Stimulated activated naive CD8-positive, alpha-beta T cell treated with anti-CD3 and anti-CD28 coated beads, Interleukin-15, Interleukin-2, amounts not matched to agents 100 U/mL and 50 U/mL, for 24 hours (primary cell): ENCODE measurements around the gene TANGO2.

Source experiments
- ATAC-seq: fragments of 150-1000 bp; cut with Tn5 transposase; one replicate; pipeline ENCODE4 v1.10.0; 2021
- DNase-seq: peaks from one replicate; pipeline ENCODE4 v3.0.0; 2021

TANGO2 gene

DNA sequence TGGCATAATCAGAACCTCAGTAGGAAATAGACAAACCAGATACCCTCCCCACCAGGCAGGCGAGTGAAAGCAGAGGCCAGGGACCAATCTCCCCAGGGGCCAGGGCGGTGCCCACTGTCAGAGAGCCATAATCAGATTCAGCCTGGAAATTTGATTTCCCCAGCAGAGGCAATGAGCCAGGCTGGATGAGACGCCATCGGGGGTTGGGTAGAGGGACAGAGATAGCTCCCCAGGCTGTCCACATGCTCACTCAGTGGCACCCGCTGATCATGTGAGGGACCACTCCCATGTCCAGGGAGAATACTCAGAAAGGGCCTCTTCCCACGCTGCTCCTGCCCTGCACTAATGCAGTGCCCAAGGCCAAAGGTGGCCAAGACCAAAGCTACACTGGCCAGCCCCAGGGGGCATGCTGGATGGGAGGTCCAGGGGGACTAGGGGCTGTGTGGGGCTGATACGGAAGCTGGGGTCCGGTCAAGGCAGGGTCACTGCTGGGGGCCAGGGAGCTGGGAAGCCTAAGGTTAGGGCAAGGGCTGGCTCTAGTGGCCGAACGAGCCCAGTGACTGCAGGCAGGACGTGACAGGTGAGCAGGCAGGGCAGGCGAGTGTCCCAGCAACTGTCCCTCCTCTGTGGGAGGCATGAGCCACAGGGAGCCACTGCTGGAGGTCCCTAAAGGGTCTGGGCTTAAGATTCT lies 24.1 kb upstream of the TANGO2 start:
- ATAC-seq (no peak), DNase-seq (no peak)

DNA sequence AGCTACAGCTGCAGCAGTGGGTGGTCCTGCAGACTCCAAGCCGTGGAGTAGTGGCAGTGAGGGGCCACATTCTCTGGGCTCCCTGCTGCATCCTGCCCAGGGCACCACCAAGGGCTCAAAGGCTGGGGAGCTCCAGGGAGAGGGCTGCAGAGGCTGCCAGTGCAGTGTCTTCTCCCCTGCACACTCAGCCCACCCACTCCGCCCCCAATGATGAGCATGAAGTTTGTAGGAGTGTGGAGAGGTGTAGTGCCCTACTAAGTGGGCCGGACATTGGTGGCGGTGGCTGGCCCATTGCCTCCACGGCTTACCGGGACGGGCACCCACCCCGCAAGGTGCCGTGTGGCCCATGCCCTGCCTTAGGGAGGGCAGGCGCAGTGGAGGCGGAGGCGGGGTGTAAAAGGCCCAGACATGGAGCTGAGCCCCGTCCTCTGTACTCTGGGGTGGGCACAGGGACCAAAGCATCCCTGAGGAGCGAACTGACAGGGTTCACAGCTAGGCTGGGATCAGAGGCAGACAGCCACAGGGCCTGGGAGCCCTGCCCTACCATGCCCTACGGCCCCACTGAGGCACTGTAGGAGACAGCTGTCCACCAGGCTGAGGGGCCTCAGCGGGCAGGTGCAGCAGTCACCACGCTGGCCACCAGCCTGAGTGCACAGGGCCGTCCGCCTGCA lies 23.2 kb upstream of the TANGO2 start:
- DNase-seq (no peak), ATAC-seq (no peak)

DNA sequence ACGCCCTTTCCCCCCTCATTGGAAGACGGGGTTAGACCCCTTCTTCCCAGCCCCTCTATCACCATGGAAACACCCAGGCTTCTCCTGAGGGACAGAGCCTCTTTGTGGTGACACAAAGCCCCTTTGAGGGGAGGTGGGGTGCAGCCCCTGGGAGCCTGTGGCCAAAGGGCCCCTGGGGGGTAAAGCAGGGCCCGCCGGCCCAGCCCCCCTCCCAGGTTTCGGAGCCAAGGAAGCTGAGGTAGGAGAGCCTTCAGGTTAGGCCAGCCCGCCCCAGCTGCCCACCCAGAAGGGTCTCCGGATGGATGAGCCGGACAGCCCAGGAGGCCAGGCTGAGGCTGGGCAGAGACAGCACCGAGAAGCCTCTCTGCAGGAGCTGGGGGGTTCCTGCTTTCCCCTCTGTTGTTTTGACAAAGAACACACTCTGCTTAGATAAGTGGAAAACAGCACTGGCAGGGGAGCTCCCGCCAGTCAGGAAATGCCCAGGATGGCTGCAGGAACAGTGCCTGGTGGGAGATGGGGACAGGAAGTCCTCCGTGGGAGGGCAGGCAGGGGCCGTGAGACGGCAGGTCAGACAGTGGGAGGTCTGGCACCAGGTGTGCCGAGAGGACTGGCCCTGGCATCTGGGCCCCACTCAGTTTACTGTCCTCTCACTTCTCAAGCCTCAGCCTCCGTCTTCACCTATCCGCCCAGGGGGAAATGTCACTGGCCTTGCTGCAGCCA lies 22.5 kb upstream of the TANGO2 start:
- DNase-seq = no peak
- no peak for ATAC-seq

DNA sequence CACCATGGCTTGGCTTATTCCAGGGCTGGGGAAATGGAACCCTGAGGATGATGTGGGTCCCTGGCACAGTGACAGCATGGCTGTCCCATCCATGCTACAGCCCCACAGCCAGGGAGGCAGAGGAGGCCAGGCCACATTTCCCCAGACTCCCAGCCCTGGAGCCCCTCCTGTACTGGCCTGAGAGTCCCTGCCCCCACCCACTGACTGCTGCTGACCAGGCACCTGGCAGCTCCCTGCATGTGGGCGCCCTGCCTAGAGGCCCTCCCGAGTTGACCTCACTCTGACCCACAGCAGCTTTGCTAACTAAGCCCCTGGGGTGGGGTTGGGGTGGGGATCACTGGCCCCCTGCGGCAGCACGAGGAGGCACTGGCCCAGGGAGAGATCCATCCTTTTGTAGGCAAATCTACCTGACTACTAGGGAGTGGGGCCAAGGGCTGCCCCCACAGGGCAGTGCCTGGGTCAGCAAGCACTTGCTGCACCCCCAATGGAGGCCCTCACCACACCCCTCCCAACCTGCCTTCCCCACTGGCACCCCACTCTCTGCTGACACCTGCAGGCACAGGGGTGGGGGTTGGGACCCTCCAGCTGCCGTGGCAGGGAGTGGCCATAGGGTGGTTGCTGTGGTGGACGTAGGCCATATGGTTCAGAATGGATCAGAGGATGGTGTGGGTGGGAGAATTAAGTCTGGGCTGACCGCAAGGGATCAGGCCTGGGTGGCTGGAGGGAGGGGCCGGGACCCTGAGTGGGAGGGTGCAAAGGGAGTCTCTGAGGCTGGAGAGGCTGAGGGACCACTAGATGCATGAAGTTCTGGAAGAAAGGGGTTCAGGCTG lies 21.7 kb upstream of the TANGO2 start:
- no peak for DNase-seq
- no peak for ATAC-seq

DNA sequence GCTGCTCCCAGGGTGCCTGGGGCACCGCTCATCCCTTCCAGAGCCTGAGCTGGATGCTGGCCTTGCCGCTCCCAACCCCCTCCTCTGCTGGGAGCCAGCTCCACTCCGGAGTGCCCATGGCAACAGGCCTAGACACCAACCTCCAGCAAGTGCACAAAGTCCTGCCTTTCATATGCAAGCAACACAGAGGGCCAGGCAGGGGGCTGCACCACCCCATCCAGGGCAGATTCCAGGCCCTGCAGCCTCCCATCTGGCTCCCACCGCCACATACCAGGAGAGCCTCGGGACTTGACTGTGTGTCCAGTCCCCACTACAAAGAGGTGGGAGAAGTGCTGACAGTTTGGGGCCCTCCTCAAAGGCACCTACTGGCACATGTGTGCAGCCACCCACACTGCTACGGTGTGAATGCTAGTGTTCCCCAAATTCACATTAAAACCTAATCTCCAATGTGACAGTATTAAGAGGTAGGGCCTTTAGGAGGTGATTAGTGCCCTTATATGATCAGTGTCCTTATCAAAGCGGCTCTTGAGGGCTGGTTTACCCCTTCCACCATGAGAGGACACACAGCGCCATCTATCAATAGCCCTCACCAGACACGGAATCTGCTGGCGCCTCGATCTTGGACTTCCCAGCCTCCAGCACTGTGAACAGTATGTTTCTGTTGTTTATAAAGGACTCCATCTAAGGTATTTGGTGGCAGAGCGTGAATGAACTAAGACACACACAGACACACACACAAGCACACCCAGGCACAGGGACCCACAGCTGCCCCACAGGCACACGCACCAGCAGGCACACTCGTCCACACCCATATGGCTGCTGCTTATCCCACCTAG lies 20.4 kb upstream of the TANGO2 start:
- no peak for DNase-seq
- ATAC-seq = no peak

DNA sequence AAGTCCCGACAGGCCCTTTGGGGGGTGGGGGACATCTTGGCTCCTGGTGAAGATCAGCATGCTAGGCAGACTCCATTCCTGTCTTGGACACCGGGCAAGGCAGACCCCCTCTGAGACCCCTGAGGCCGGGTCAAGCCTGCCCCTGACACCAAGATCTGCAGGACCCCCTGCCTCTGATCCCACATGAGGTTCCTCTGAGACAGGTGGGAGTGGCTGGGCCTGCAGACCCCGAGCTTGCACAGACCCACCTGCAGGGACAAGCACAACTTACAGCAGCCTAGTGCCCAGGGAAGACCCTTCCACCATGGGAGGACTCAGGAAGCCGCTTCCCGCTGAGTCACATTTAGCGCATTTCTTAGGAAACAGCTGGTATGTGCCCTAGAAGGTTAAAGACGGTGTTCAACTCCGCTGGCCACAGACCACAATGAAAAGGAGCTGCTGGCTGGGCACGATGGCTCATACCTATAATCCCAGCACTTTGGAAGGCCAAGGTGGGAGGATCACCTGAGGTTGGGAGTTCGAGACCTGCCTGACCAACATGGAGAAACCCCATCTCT lies 19.8 kb upstream of the TANGO2 start:
- ATAC-seq = no peak
- no peak for DNase-seq

DNA sequence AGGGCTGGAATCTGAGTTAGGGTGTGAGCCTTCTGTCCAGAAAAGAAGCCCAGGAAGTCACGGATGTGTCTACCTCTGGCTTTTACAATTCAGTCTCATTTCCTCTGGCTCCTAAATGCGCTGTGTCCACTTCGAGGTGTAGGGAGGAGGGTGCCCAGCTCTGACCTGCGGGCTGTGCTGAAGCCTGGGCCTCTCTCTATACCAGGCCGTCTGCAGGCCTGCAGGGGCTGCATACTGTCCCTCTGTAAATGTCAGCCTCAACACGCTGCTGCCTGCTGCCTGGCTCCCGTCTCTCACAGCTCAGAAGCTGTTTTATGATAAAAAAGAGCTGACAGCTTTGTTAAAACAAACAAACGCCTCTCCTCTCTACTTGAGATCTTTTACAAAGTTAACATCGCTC lies 18.8 kb upstream of the TANGO2 start:
- ATAC-seq (no peak), DNase-seq (no peak)

DNA sequence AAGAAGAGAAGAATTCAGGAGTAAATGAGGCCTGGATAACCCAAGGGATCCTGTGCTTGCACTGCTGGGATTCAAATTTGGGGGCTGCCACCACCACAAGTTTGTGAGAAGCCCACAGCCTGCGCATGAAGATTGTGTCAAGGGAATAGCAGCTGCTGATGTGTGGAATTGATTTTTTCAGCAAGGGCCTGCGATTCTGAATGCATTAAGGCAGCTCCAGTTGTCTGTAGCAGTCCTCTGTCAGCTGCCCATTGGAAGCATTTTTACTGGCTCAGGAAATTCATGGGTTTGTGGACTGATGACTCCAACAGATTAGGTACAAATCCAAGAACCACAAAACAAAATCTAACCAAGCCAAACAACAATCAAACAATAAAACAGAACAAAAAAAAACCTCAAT lies 18.3 kb upstream of the TANGO2 start:
- ATAC-seq = no peak
- DNase-seq = no peak

DNA sequence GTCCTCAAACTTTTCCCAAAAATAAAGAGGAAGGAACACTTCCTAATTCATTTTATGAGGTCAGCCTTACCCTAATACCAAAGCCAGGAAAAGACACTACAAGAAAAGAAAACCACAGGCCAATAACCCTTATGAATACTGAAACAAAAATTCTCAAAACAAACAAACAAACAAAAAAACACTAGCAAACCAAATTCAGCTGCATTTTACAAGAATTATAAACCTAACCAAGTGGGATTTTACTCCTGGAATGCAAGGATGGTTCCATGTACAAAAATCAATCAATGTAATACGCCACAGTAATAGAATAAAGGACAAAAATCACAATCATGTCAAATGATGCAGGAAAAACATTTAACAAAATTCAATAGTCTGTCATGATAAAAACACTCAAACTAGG lies 17.6 kb upstream of the TANGO2 start:
- ATAC-seq = no peak
- DNase-seq = no peak

DNA sequence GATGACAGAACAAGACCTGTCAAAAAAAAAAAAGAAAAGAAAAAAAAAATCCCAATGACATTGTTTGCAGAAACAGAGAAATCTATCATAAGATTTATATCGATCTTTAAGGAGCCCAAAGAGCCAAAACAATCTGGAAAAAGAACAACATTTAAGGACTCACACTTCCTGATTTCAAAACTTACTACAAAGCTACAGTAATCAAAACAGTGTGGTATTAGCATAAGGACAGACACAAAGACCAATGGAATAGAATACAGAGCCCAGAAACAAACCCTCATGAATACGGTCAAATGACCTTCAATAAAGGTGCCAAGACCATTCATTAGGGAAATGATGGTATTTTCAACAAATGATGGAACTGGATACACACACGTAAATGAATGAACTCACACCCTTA lies 16.4 kb upstream of the TANGO2 start:
- no peak for DNase-seq

DNA sequence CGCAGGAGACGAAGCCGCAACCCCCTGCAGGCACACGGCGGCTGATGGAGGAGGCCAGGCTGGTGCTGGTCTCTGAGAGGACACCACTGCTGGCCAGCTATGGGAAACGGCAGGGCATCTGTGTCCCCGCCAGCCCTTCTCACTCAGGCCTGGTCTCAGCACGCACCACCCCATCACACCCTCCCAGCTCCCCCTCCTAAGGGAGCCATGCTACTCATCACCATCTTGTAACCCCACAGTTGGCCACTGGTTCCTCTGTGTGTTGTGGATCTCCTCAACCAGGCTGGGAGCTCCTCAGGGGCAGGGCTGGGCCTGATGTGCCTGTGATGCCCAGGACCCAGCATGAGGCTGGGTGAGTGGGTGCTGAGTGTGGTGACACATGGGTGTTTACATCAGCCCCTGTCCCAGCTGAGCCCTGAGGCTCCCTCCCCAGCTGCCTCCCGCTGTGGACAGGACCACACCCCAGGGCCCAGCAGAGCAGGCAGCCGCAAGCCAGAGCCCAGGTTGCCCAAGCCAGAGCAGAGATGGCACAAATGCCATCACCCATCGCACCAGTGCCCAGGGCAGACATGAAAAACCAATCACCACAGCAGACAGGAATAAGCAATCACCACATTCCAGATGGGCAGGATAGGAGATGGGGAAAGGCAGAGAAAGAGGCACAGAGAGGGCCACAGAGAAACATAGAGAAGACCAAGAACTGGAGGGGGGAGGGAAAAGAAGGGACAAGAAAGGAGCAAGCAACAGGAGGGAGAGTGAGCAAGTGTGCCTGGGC lies 12.5 kb upstream of the TANGO2 start:
- no peak for DNase-seq
- no peak for ATAC-seq

More for the DNA sequence above, 16.4 kb upstream of the TANGO2 start:
- ATAC-seq = no peak

DNA sequence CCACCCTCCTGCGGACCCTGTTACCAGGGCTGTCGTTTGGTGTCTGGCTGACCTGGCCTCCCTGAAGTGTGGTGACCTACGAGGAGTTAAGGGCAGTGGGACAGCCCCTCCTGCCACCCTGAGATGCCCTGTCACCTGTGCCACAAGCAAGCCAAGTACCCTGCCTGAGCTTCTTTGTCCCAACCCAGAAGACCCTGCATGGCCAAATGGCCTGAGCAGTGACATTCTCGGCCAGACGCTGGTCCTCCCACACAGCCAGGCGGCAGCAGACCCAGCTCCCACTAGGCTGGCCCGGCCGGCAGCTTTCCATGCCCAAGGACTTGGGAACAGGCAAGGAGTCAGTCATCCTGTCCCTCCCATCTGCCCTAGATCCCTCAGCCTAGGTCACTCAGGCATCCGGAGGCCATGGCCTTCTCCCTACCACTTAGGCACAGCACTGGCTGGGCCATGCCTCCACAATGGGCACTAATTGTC lies 11.9 kb upstream of the TANGO2 start:
- DNase-seq (no peak), ATAC-seq (no peak)

DNA sequence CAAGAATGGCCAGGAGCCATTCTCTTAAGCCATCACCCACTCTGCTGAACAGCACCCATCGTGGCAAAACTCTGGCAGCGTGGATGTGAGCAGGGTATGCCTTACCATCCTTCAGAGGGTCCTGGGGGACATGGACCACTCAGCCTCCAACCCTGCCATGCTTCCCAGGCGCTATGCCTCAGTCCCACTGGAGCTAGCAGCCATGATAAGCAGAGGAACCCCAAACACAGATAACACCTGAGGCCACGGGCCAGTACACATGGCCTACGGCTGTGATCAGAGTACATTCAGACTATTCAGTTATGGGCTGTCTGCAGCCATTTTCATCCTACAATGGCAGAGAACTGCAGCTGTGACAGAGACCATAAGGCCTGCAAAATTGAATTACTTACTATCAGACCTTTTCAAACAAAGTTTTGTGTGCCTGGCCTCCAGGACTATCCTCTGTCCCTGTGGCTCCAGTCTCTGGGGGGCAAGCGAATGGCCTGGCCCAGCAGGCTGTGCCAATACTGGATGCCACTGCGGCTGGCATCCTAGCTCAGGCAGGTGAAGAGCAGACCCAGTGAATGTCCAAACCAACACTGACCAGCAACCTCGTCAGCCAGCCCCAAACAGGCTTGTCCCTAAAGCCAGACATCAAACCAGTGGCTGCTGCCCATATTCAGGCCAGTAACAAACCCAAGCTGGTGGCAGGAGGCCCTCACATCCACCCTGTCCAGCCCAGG lies 11.2 kb upstream of the TANGO2 start:
- ATAC-seq (no peak), DNase-seq (no peak)

DNA sequence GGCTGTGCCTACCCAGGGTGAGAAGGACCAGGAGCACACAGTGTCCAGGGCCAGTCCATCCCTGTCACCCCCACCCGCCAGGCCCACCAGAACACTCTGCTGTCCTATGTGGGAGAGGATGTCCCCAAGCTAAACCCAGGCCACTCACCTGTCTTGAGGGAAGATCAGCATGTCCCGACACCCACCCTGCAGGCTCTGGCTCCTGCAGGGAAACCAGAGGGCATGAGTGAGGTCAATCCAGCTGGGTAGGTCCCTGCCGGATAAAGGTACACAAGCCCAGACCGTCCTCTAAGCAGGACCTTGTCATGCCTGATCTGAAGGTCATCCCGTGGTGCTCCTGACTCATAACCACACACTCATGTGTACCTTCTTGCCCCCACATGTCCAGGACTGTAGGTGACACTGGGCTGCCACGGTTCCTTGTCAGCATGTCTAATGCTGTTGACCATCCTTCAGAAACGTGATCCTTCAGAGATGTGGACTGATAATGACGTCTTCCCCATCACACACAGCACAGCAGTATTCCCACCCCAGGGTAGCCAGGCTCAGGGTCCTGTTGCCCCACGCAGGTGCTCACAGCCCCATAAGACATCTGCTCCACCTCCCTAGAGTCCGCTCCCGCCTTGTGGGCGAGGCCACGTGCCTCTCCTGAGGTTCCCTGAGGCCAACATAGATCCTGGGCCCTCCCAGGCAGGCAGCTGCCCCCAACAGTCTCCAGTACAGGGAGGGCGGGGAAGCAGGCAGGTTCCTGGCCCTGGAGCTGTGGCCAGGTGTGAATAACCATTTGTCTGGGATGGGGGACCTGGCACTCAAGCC lies 10.4 kb upstream of the TANGO2 start:
- no peak for DNase-seq
- ATAC-seq = no peak

DNA sequence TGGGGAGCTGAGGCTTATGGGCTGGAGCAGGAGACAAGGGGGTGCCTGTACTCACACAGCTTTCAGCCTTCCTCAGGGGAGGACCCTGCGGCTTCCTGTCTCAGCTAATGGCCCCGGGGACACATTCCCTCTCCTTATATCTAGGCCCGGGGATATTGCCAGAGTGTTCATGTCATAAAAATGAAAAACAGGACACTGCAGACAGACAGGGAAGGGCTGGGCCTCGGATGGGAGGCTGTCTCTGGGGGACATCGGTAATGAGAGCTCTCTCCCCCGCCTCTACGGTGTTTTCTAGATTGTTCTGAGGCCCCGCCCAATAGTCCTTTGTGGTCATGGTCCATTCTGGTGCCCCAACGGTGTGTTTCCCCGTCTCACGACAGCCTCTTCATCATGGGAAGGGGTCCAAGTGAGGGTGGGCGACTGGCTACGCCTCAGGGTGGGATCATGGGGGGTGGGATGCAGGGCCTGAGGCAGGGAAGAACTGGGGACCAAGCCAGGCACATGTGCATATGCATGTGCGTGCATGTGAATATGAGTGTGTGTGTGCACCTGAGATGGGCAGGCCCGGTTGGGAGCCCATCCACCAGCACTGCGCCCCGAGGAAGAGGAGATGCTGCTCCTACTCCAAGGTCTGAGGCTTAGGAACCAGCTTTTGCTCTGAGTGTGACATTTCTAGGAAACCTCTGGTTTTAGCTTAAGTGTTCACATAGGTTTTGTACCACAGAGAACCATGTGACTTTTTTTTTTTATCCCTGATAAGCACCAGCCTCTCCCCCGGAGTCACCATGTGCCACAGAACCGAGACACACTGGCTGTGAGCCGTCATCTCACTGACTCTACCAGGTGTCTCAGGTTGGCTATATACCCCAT lies 9.6 kb upstream of the TANGO2 start:
- ATAC-seq (no peak), DNase-seq (no peak)

DNA sequence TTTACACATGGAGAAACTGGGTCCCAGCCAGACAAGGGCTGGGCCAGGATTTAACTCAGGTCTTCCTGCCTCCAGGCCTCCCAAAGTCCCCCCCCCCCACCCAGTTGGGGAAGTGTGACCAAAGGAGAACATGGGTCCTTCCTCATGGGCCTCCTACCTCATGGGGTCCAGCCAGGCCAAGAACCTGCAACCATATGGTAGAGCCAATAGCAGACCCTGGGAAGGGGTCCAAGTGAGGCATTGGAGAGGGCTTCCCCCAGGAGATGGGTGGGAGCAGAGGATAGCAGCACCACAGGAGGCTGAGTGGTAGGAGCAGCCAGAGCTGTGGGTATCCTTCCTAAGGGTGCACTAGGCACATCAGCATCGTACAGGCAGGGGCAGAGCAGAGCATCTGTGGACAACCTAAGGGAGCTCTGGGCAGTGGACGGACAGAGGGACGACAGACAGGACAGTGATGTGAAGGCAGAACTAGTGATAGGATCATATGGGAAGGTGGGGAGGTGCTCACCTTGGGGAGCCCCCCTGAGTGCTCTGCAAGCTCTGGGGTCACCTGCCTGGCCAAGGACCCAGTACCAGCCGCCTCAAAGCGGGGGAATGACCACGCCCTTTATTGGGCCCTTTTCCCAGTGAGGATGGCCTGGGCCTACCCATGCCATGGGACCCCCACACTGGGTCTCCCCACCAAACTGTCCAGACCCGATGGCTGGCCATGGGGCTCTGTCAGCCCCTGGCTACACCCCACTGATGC lies 8.7 kb upstream of the TANGO2 start:
- no peak for ATAC-seq
- no peak for DNase-seq

DNA sequence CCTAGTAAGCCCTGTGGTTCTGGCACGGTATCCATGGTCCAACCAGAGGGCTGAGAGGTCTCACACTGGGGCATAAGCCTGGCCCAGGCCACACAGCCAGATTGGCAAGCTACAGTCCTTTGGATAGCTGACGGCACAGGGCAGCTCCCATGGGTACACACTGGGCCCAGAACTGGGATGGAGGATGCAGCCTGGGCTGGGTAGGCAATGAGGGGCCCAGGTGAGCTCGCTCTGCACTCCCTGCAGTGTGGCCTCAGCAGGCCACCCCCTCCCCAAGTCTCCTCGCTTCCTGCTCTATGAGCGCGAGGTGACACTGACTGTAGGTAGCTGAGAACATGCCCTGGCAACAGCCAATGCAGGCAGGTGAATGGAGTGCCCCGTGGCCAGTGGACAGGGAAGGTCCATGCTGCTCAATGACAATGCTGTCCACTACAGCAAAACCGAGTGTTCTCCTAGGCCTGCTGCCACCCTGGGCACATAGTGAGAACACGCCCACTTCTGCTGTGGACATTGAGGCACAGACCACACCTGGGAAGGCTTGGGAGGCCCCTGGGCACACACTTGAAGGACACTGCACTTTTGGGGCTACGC lies 8.1 kb upstream of the TANGO2 start:
- DNase-seq (no peak), ATAC-seq (no peak)
